A673 (cell line): ENCODE data around the gene GSTO2.

Source experiments
- EZH2 ChIP-seq: fragments of 200-600 bp; sonication (generic); IDR thresholded peaks from 2 replicates; pipeline ENCODE4 v1.6.1; 2017; ENCODE audit warnings: borderline replicate concordance, low read depth, mild to moderate bottlenecking, mixed read lengths, antibody characterized with exemption, low read length; ENCODE audit not compliant: poor library complexity, severe bottlenecking
- TF ChIP-seq, protein P1 (sequence below): fragments of 300-800, 200-600 bp; sonication (generic); conservative IDR thresholded peaks from 2 replicates; pipeline ENCODE4 v1.5.1; 2017; ENCODE audit warnings: low read depth, mild to moderate bottlenecking, antibody characterized with exemption, low read length, moderate library complexity, mixed read lengths

DNA sequence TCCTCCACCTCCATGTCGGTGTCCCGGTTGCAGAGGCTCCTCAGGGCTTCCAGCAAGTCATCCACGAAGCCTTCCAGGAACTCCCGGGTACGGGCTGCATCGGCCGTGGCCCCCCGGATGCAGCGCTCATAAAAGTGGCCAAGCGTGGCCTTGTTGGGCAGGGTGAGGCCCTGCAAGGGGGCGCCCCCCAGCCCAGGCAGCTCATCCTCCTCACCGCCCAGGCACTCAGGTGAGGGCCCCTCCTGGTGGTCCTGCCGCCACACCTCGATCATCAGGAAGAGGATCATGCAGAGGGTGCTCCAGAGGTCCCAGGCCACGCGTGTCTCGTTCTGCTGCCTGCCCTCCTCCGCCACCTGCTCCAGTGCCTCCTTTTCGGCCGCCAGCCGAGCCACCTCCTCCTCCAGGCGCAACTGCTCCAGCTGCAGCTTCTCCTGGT is 46.5 kb downstream of the GSTO2 start:
- TF ChIP-seq, protein P1, sequence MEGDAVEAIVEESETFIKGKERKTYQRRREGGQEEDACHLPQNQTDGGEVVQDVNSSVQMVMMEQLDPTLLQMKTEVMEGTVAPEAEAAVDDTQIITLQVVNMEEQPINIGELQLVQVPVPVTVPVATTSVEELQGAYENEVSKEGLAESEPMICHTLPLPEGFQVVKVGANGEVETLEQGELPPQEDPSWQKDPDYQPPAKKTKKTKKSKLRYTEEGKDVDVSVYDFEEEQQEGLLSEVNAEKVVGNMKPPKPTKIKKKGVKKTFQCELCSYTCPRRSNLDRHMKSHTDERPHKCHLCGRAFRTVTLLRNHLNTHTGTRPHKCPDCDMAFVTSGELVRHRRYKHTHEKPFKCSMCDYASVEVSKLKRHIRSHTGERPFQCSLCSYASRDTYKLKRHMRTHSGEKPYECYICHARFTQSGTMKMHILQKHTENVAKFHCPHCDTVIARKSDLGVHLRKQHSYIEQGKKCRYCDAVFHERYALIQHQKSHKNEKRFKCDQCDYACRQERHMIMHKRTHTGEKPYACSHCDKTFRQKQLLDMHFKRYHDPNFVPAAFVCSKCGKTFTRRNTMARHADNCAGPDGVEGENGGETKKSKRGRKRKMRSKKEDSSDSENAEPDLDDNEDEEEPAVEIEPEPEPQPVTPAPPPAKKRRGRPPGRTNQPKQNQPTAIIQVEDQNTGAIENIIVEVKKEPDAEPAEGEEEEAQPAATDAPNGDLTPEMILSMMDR, result no peak
- TF ChIP-seq EZH2, result no peak
